Activated CD4-positive, alpha-beta T cell treated with anti-CD3 and anti-CD28 coated beads, Interleukin-2, amount 50 U/mL, for 1 hour (primary cell): ENCODE data around the gene FOS.
A peak's percentile ranks its signal among the peaks of the same experiment; 100 is the strongest.
"Not testable (repeated sequence)": the region's sequence is repeated elsewhere in the genome, so short reads cannot be mapped to it uniquely, and the experiment has no call there.

ENCODE experiments used
- DNase-seq: peaks from one replicate; pipeline ENCODE4 v3.0.0-alpha.2; 2020

Gene FOS

GRCh38 chr14:75295491-75296345, 17.1 kb downstream of the FOS start:
- peak; percentile 76 for DNase-seq

- no peak for DNase-seq
Measured at GRCh38 chr14:75297411-75298040, 18.9 kb downstream of the FOS start.

GRCh38 chr14:75298187-75298965, 19.7 kb downstream of the FOS start:
- DNase-seq, result no peak

- no peak for DNase-seq
Measured at GRCh38 chr14:75299059-75299458, 20.4 kb downstream of the FOS start.

- no peak for DNase-seq
Measured at GRCh38 chr14:75299576-75299975, 20.9 kb downstream of the FOS start.

DNA sequence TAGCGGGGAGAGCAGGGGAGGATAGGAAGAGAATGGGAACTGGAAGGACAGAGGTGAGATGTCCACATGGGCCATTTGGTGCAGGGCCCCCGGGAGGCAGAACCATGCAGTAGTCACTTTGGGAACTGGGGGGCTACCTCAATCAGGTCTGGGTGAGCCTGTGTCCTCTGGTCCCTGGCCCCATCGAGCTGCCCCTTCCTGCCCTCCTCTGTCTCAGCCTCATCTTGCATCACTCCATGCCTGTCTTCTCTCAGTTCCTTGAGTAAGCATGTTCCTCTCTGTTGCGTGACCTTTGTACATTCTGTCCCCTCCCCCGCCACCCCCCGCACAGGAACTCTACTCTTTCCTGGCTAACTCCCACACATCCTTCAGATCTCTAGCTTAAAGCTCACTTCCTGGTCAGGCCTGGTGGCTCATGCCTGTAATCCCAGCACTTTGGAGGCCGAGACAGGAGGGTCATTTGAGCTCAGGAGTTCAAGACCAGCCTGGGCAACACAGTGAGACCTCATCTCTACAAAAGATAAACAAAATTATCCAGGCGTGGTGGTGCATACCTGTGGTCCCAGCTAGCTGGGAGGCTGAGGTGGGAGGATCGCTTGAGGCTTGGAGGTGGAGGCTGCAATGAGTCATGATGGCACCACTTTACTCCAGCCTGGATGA, 23.2 kb downstream of the FOS start:
- DNase-seq, result no peak

- peak; percentile 62 for DNase-seq
Measured at GRCh38 chr14:75303381-75303789, 24.8 kb downstream of the FOS start.

DNA sequence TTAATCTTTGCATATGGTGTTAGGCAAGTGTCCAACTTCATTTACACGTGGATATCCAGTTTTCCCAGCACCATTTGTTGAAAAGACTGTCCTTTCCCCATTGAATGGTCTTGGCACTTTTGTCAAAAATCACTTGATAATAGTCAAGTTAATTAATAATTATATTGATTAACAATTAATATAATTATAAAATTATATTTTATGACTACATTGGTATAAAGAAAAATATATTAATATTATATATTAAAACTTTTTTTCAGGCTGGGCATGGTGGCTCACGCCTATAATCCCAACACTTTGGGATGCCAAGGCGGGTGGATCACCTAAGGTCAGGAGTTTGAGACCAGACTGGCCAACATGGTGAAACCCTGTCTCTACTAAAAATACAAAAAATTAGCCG, 27.8 kb downstream of the FOS start:
- DNase-seq, result not testable (repeated sequence)

- DNase-seq, result no peak
Measured at GRCh38 chr14:75306927-75307699, 28.5 kb downstream of the FOS start.

- peak; percentile 73 for DNase-seq
Measured at GRCh38 chr14:75307700-75308379, 29.2 kb downstream of the FOS start.

DNA sequence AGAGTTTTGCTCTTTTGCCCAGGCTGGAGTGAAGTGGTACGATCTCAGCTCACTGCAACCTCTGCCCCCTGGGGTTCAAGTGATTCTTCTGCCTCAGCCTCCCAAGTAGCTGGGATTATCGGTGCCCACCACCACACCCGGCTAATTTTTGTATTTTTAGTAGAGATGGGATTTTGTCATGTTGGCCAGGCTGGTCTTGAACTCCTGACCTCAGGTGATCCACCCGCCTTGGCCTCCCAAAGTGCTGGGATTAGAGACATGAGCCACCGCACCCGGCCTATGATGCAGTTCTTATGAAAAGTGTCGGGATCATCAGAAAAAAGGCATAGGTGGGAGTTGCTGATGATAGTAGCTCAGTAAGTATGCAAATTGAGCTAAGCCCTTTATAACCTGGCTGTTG, 30.4 kb downstream of the FOS start:
- not testable (repeated sequence) for DNase-seq

DNA sequence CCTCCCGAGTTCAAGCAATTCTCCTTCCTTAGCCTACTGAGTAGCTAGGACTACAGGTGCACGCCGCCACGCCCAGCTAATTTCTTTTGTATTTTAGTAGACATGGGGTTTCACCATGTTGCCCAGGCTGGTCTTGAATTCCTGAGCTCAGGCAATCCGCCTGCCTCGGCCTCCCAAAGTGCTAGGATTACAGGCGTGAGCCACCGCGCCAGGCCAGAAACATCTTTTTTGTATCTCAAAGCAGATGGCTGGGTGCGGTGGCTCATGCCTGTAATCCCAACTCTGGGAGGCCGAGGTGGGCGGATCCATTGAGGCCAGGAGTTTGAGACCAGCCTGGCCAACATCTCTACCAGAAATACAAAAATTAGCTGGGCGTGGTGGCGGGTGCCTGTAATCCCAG, 30.9 kb downstream of the FOS start:
- not testable (repeated sequence) for DNase-seq

DNA sequence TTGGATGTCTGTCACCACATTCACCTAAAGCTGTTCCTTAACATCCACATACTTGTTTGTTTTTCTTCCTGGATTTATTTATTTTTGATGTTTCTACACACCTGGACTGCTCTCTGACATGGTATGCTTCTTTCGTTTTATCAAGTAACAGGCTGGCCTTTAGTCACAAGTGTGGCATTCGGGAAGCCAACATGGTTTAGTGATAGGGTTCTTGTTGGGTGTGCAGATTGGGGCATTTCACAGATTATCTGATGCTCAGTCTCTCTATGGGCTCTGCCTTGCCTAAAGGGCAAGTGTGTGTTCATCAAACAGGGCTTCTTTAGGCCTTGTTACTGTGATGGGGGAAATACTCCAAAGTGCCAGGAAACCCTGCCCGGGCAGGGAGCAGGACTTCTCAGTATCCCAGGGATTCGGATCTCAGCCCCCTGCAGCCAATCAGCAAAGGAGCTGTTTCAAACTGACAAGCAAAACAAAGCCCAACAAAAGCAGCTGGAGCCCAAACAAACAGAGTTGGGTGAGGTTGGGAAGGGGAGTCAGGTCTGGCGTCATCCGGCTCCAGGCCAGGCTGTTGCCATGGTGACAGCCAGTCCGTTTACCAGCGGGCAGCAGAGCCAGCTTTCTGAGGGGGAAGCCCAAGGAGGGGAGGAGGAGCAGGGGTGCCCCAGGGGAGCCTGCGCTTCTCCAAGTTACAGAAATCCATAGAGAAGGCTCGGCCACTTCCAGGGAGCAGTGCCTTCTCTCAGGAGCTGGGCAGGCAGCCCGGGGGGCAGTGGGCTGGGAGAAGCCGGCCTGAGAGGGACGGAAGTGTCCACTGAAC, 31.9 kb downstream of the FOS start:
- no peak for DNase-seq

DNA sequence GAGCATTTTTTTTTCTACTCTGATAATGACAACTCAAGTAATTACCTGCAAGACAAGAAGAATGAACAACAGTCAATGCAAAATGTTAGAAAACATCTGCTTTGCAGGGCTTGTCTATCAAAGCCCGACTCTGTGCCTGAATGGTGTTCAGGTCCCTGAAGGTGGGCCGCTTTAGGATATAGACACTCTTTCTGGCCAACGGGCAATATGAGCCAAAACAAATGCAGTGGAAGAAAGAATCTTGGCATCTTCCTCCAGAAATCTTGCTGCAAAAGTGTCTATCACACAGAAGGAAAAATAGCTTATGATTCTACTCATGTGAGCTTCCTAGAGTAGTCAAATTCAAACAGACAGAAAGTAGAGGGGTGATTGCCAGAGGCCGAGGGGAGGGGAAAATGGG, 32.7 kb downstream of the FOS start:
- no peak for DNase-seq

- no peak for DNase-seq
Measured at GRCh38 chr14:75312341-75312740, 33.7 kb downstream of the FOS start.

GRCh38 chr14:75313294-75313693, 34.7 kb downstream of the FOS start:
- DNase-seq, result no peak

GRCh38 chr14:75315144-75315543, 36.5 kb downstream of the FOS start:
- DNase-seq, result no peak

GRCh38 chr14:75317148-75317547, 38.5 kb downstream of the FOS start:
- no peak for DNase-seq

- DNase-seq, result no peak
Measured at GRCh38 chr14:75318353-75318752, 39.7 kb downstream of the FOS start.

DNA sequence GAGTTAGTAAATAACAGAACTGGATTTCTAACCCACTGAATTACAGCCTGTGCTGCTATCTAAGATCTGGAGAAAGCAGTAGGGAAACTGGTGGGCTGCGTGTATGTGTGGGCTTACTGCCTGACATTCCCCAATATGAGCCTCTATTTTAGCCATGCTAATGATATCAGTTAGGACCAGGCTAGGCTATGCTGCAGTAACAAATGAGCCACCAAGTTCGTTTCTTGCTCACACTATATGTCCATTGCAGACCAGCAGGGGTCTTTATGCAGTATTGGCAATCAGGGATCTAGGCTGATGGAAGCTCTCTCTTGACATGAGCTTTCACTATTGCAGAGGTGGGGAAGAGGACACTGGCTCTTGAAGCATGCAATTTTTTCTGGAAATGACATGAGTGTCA, 40.4 kb downstream of the FOS start:
- no peak for DNase-seq

DNA sequence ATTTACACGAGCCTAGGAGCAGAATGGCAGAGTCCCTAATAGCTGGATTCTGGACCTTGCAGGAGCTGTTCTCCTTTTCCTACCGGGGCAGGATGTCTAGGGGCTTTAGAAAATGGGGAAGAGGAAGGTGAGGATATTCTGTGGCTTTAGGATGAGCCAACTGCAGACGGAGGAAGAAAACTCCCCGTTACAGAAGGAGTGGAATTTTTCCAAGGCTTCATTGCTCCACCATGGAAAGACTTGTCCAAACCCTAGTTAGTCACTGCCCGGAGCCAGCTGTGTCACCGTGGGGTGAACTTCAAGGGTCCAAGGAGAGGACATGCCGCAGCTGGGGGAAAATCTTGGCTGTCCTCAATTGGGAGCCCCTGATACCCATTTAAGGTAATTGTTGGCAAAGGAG, 41.6 kb downstream of the FOS start:
- no peak for DNase-seq
